HEK293 (cell line): ENCODE results near the gene ELN.

Source experiments
- CTCF ChIA-PET: fragments of 350-600 bp; formaldehyde crosslinking; extraction: SDS; loops from one replicate; lab custom pipeline; 2021; ENCODE audit warnings: antibody characterized with exemption; lab: Yijun Ruan, JAX
- POLR2A ChIA-PET: fragments of 300-600 bp; formaldehyde crosslinking; extraction: SDS; loops from one replicate; lab custom pipeline; 2020; ENCODE audit warnings: antibody characterized with exemption, inconsistent platforms; lab: Yijun Ruan, JAX
- H3K27ac ChIP-seq: fragments of 200-500 bp; sonication (Bioruptor generic); 2 replicates; pipeline ENCODE4 v1.5.1; 2014; ENCODE audit warnings: low read depth, low read length, control low read depth, inconsistent platforms; ENCODE audit errors: extremely low read depth
- H3K36me3 ChIP-seq, 2 experiments: fragments of 200-500 bp in 1 of 2; sonication (Bioruptor generic) in 1 of 2; 1 replicate in 1 of 2; 2 replicates in 1 of 2; pipeline ENCODE4 v1.5.1; 2014 to 2017; ENCODE audit warnings: inconsistent platforms in 2 of 2, low read length in 2 of 2; ENCODE audit not compliant: control insufficient read depth in 2 of 2, insufficient read depth in 1 of 2
- H3K4me1 ChIP-seq: fragments of 200-500 bp; sonication (Bioruptor generic); 2 replicates; pipeline ENCODE4 v1.5.1; 2014; ENCODE audit warnings: mild to moderate bottlenecking, low read length, inconsistent platforms; ENCODE audit not compliant: control insufficient read depth, insufficient read depth
- H3K4me3 ChIP-seq: 2 replicates; pipeline ENCODE4 v1.5.1; 2011; ENCODE audit warnings: low read depth, mild to moderate bottlenecking, control low read depth, low read length, moderate library complexity
- H3K9me3 ChIP-seq: fragments of 200-500 bp; sonication (Bioruptor generic); 2 replicates; pipeline ENCODE4 v1.5.1; 2014; ENCODE audit warnings: low read depth, low read length, inconsistent platforms; ENCODE audit not compliant: control insufficient read depth, insufficient read depth
- AEBP2 ChIP-seq: fragments of 450-650 bp; formaldehyde crosslinking; IDR thresholded peaks from 2 replicates; pipeline ENCODE4 v1.5.1; 2016; ENCODE audit warnings: missing biosample characterization, missing genetic modification characterization, borderline replicate concordance
- KLF1 ChIP-seq: fragments of 450-650 bp; formaldehyde crosslinking; IDR thresholded peaks from 2 replicates; pipeline ENCODE4 v1.5.1; 2016; ENCODE audit warnings: missing biosample characterization, missing genetic modification characterization
- KLF7 ChIP-seq: fragments of 450-650 bp; formaldehyde crosslinking; IDR thresholded peaks from 2 replicates; pipeline ENCODE4 v1.5.1; 2016; ENCODE audit warnings: missing biosample characterization, missing genetic modification characterization, borderline replicate concordance
- OVOL3 ChIP-seq: fragments of 450-650 bp; formaldehyde crosslinking; IDR thresholded peaks from 2 replicates; pipeline ENCODE4 v1.5.1; 2016; ENCODE audit warnings: missing biosample characterization, missing genetic modification characterization
- SETDB1 ChIP-seq: IDR thresholded peaks from one replicate; pipeline ENCODE4 v1.6.1; 2017; ENCODE audit warnings: mild to moderate bottlenecking, low read length, moderate library complexity, mixed read lengths; ENCODE audit not compliant: insufficient read length
- ZIC2 ChIP-seq: fragments of 450-650 bp; formaldehyde crosslinking; IDR thresholded peaks from 2 replicates; pipeline ENCODE4 v1.5.1; 2016; ENCODE audit warnings: missing biosample characterization, missing genetic modification characterization
- ZNF121 ChIP-seq: fragments of 450-650 bp; formaldehyde crosslinking; IDR thresholded peaks from 2 replicates; pipeline ENCODE4 v1.5.1; 2016; ENCODE audit warnings: missing biosample characterization, missing genetic modification characterization
- ZNF157 ChIP-seq: fragments of 450-650 bp; formaldehyde crosslinking; IDR thresholded peaks from 2 replicates; pipeline ENCODE4 v1.5.1; 2016; ENCODE audit warnings: missing biosample characterization, missing genetic modification characterization
- ZNF2 ChIP-seq: fragments of 450-650 bp; formaldehyde crosslinking; IDR thresholded peaks from 2 replicates; pipeline ENCODE4 v1.5.1; 2016; ENCODE audit warnings: missing biosample characterization, missing genetic modification characterization
- ZNF302 ChIP-seq: fragments of 450-650 bp; formaldehyde crosslinking; IDR thresholded peaks from 2 replicates; pipeline ENCODE4 v1.5.1; 2016; ENCODE audit warnings: missing biosample characterization, missing genetic modification characterization, low read depth
- ZNF621 ChIP-seq: fragments of 450-650 bp; formaldehyde crosslinking; IDR thresholded peaks from 2 replicates; pipeline ENCODE4 v1.5.1; 2017; ENCODE audit warnings: missing biosample characterization, missing genetic modification characterization
- ZXDB ChIP-seq: fragments of 450-650 bp; formaldehyde crosslinking; IDR thresholded peaks from 2 replicates; pipeline ENCODE4 v1.5.1; 2016; ENCODE audit warnings: missing biosample characterization, missing genetic modification characterization
- TF ChIP-seq, protein P1 (sequence below): fragments of 450-650 bp; formaldehyde crosslinking; IDR thresholded peaks from 2 replicates; pipeline ENCODE4 v1.5.1; 2016; ENCODE audit warnings: missing biosample characterization, missing genetic modification characterization
- TF ChIP-seq, protein P2 (sequence below): fragments of 450-650 bp; IDR thresholded peaks from 2 replicates; pipeline ENCODE4 v1.5.1; 2018; ENCODE audit warnings: missing biosample characterization, mild to moderate bottlenecking, missing genetic modification characterization

The ELN gene

GRCh38 chr7:73985737-73986141 lies 42.2 kb upstream of the ELN start (continued):
- TF ChIP-seq, protein P1, sequence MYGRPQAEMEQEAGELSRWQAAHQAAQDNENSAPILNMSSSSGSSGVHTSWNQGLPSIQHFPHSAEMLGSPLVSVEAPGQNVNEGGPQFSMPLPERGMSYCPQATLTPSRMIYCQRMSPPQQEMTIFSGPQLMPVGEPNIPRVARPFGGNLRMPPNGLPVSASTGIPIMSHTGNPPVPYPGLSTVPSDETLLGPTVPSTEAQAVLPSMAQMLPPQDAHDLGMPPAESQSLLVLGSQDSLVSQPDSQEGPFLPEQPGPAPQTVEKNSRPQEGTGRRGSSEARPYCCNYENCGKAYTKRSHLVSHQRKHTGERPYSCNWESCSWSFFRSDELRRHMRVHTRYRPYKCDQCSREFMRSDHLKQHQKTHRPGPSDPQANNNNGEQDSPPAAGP = no peak

GRCh38 chr7:73986158-73986631 lies 41.8 kb upstream of the ELN start:
- Histone ChIP-seq H3K4me1 (no peaks in the 10 kb centered on the region), H3K4me3 (no peak overlapping the region), H3K27ac (no peak overlapping the region), H3K36me3 (no peaks in the 10 kb centered on the region)
- ChIA-PET POLR2A (no interaction called here), CTCF (no interaction called here)
- TF ChIP-seq ZNF302 (tag by site-specific recombination) = no peak
- TF ChIP-seq, all 188 proteins: peak for 0
- H3K9me3 ChIP-seq = no peaks in the 10 kb centered on the region

GRCh38 chr7:73987298-73987697 lies 40.7 kb upstream of the ELN start:
- H3K9me3 ChIP-seq = no peaks in the 10 kb centered on the region
- H3K36me3 ChIP-seq = no peaks in the 10 kb centered on the region
- no peak overlapping the region for H3K27ac ChIP-seq
- POLR2A ChIA-PET = interaction anchor here (0.6 kb wide), 1 partner anchor 55 kb away, joined by 3 read pairs; no protein-coding TSS in a partner anchor
- H3K4me3 ChIP-seq = no peak overlapping the region
- CTCF ChIA-PET = interaction anchor here (0.6 kb wide), 1 partner anchor 381 kb away, joined by 4 read pairs; no protein-coding TSS in a partner anchor
- H3K4me1 ChIP-seq = no peaks in the 10 kb centered on the region
- TF ChIP-seq KLF1 (no peak), ZNF121 (tag by site-specific recombination) (0 out of 2 replicates have a peak, but pooled peaks have one; percentile 23)

GRCh38 chr7:73988197-73988596 lies 39.8 kb upstream of the ELN start:
- ChIA-PET POLR2A (no interaction called here), CTCF (no interaction called here)
- no peaks in the 10 kb centered on the region for H3K36me3 ChIP-seq
- no peaks in the 10 kb centered on the region for H3K4me1 ChIP-seq
- no peaks in the 10 kb centered on the region for H3K9me3 ChIP-seq
- H3K4me3 ChIP-seq = no peak overlapping the region
- no peak overlapping the region for H3K27ac ChIP-seq
- no peak for TF ChIP-seq ZNF2 (tag by site-specific recombination)
- no peak for TF ChIP-seq OVOL3 (tag by site-specific recombination)
- no peak for TF ChIP-seq ZNF121 (tag by site-specific recombination)
- TF ChIP-seq ZIC2 (tag by site-specific recombination) = no peak
- no peak for TF ChIP-seq KLF7 (tag by site-specific recombination)
- TF ChIP-seq ZNF621 = no peak
- TF ChIP-seq AEBP2 (tag by site-specific recombination) = no peak
- no peak for TF ChIP-seq ZNF157 (tag by site-specific recombination)
- TF ChIP-seq, protein P2, sequence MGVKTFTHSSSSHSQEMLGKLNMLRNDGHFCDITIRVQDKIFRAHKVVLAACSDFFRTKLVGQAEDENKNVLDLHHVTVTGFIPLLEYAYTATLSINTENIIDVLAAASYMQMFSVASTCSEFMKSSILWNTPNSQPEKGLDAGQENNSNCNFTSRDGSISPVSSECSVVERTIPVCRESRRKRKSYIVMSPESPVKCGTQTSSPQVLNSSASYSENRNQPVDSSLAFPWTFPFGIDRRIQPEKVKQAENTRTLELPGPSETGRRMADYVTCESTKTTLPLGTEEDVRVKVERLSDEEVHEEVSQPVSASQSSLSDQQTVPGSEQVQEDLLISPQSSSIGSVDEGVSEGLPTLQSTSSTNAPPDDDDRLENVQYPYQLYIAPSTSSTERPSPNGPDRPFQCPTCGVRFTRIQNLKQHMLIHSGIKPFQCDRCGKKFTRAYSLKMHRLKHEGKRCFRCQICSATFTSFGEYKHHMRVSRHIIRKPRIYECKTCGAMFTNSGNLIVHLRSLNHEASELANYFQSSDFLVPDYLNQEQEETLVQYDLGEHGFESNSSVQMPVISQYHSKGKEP (tag by site-specific recombination) = no peak
- no peak for TF ChIP-seq SETDB1
- no peak for TF ChIP-seq ZXDB (tag by site-specific recombination)
